SK-N-SH (cell line): Measurements from ENCODE around the gene MEOX1. TPM values are rescaled to one million over a fixed set of nuclear protein-coding genes. Genes with fewer than 3 reads are reported as not detected.

Experiments
- CTCF ChIA-PET: fragments of 300-600, 350-600 bp; formaldehyde crosslinking; extraction: SDS; loops from one replicate; lab custom pipeline; 2021; lab: Yijun Ruan, JAX
- POLR2A ChIA-PET: fragments of 350-600 bp; sonication (Branson Sonifier 250); formaldehyde crosslinking; extraction: SDS; loops from one replicate; lab custom pipeline; 2020; ENCODE audit warnings: antibody characterized with exemption, inconsistent platforms; lab: Yijun Ruan, JAX
- DNase-seq: peaks from one replicate; pipeline ENCODE4 v3.0.0; 2012
- H2AFZ ChIP-seq: fragments of 200-600 bp; sonication (generic); 2 replicates; pipeline ENCODE4 v1.8.1; 2016; ENCODE audit warnings: antibody characterized with exemption, mild to moderate bottlenecking, low read depth
- H3F3A ChIP-seq: fragments of 200-600 bp; sonication (generic); replicated peaks from 2 replicates; pipeline ENCODE3; 2016; ENCODE audit warnings: antibody characterized with exemption, mild to moderate bottlenecking; ENCODE audit not compliant: insufficient read depth
- H3K27ac ChIP-seq, 2 experiments: fragments of 200-500 bp in 1 of 2; fragments of 200-600 bp in 1 of 2; sonication (Bioruptor generic) in 1 of 2; sonication (generic), shearing (Covaris generic) in 1 of 2; 2 replicates each; pipeline versions ENCODE4 v1.5.1 to v1.6.1; 2014 to 2016; ENCODE audit warnings: low read depth in 2 of 2, inconsistent platforms in 1 of 2, low read length in 1 of 2, mild to moderate bottlenecking in 1 of 2, mixed read lengths in 1 of 2
- H3K27me3 ChIP-seq: fragments of 200-600 bp; sonication (generic), shearing (Covaris generic); 2 replicates; pipeline ENCODE4 v1.6.1; 2016; ENCODE audit warnings: mixed run types; ENCODE audit not compliant: insufficient read depth
- H3K36me3 ChIP-seq, 2 experiments: fragments of 200-500 bp in 1 of 2; fragments of 200-600 bp in 1 of 2; sonication (Bioruptor generic) in 1 of 2; sonication (generic) in 1 of 2; replicated peaks in 1 of 2; 2 replicates each; pipeline versions ENCODE3 to v1.5.1; 2014 to 2016; ENCODE audit warnings: low read length in 1 of 2, mild to moderate bottlenecking in 1 of 2; ENCODE audit not compliant: insufficient read depth in 2 of 2, control insufficient read depth in 1 of 2
- H3K4me1 ChIP-seq, 2 experiments: fragments of 200-500 bp in 1 of 2; fragments of 200-600 bp in 1 of 2; sonication (Bioruptor generic) in 1 of 2; sonication (generic), shearing (Covaris generic) in 1 of 2; 2 replicates each; pipeline versions ENCODE4 v1.5.1 to v1.6.1; 2014 to 2016; ENCODE audit warnings: low read depth in 1 of 2, low read length in 1 of 2, mixed run types in 1 of 2; ENCODE audit not compliant: insufficient read depth in 2 of 2, control insufficient read depth in 1 of 2
- H3K4me2 ChIP-seq: fragments of 200-600 bp; sonication (generic), shearing (Covaris generic); 2 replicates; pipeline ENCODE4 v1.6.1; 2017; ENCODE audit warnings: mixed run types
- H3K4me3 ChIP-seq, 2 experiments: fragments of 200-500 bp in 1 of 2; fragments of 200-600 bp in 1 of 2; sonication (Bioruptor generic) in 1 of 2; sonication (generic), shearing (Covaris generic) in 1 of 2; 2 replicates each; pipeline versions ENCODE4 v1.5.1 to v1.8.1; 2014 to 2016; ENCODE audit warnings: low read depth in 2 of 2, inconsistent platforms in 1 of 2, low read length in 1 of 2, mild to moderate bottlenecking in 1 of 2, mixed read lengths in 1 of 2, moderate library complexity in 1 of 2
- H3K79me2 ChIP-seq: fragments of 200-600 bp; sonication (generic); 2 replicates; pipeline ENCODE4 v1.8.1; 2017; ENCODE audit warnings: mild to moderate bottlenecking; ENCODE audit not compliant: insufficient read depth
- H3K9ac ChIP-seq: fragments of 200-600 bp; sonication (generic); 2 replicates; pipeline ENCODE4 v1.6.1; 2017; ENCODE audit warnings: mixed run types
- H3K9me2 ChIP-seq: fragments of 200-600 bp; sonication (generic); 2 replicates; pipeline ENCODE4 v1.6.1; 2017; ENCODE audit warnings: mixed run types
- H3K9me3 ChIP-seq: fragments of 200-600 bp; sonication (generic); 2 replicates; pipeline ENCODE4 v1.6.1; 2017; ENCODE audit warnings: mixed run types, mild to moderate bottlenecking, moderate library complexity
- H4K20me1 ChIP-seq: fragments of 200-600 bp; sonication (generic); 2 replicates; pipeline ENCODE4 v1.6.1; 2017; ENCODE audit warnings: mild to moderate bottlenecking, mixed run types; ENCODE audit not compliant: insufficient read depth
- CTCF ChIP-seq: fragments of 200-600 bp; sonication (generic); IDR thresholded peaks from 2 replicates; pipeline ENCODE4 v1.6.1; 2017; ENCODE audit warnings: antibody characterized with exemption, mild to moderate bottlenecking, moderate library complexity
- ELF1 ChIP-seq: IDR thresholded peaks from 2 replicates; pipeline ENCODE4 v1.4.0; 2012
- EP300 ChIP-seq, 2 experiments: IDR thresholded peaks; 2 replicates each; pipeline versions ENCODE4 v1.4.0 to v1.6.1; 2012; ENCODE audit warnings: borderline replicate concordance in 1 of 2, low read depth in 1 of 2, low read length in 1 of 2
- EZH2phosphoT487 ChIP-seq: fragments of 200-600 bp; sonication (generic); IDR thresholded peaks from 2 replicates; pipeline ENCODE4 v1.6.1; 2017; ENCODE audit warnings: low read depth, mixed run types, mild to moderate bottlenecking, antibody characterized with exemption, moderate library complexity, borderline replicate concordance
- FOSL2 ChIP-seq: IDR thresholded peaks from 2 replicates; pipeline ENCODE4 v1.4.0; 2012; ENCODE audit warnings: low read depth, mild to moderate bottlenecking, moderate library complexity, borderline replicate concordance
- FOXJ3 ChIP-seq: sonication (generic); formaldehyde crosslinking; IDR thresholded peaks from 2 replicates; pipeline ENCODE4 v1.5.1; 2020; ENCODE audit warnings: mild to moderate bottlenecking, missing genetic modification reagents
- FOXM1 ChIP-seq: IDR thresholded peaks from 2 replicates; pipeline ENCODE4 v1.4.0; 2012; ENCODE audit warnings: low read depth, mild to moderate bottlenecking
- JUND ChIP-seq: IDR thresholded peaks from 2 replicates; pipeline ENCODE4 v1.4.0; 2012
- MAX ChIP-seq: IDR thresholded peaks from 2 replicates; pipeline ENCODE4 v1.4.0; 2012; ENCODE audit warnings: low read depth
- MXI1 ChIP-seq: IDR thresholded peaks from 2 replicates; pipeline ENCODE4 v1.6.1; 2012; ENCODE audit warnings: mild to moderate bottlenecking, low read depth, low read length, improper control_type of control experiment
- NFIC ChIP-seq: IDR thresholded peaks from 2 replicates; pipeline ENCODE4 v1.4.0; 2012; ENCODE audit warnings: borderline replicate concordance
- RCOR1 ChIP-seq: fragments of 150-350 bp; IDR thresholded peaks from 2 replicates; pipeline ENCODE4 v1.6.1; 2017; ENCODE audit warnings: antibody characterized with exemption, low read length
- RFX5 ChIP-seq: IDR thresholded peaks from 2 replicates; pipeline ENCODE4 v1.6.1; 2012; ENCODE audit warnings: mild to moderate bottlenecking, improper control_type of control experiment, low read length
- TCF12 ChIP-seq: IDR thresholded peaks from 2 replicates; pipeline ENCODE4 v1.4.0; 2012
- USF1 ChIP-seq: IDR thresholded peaks from 2 replicates; pipeline ENCODE4 v1.4.0; 2012; ENCODE audit warnings: low read depth, borderline replicate concordance
- USF2 ChIP-seq: fragments of 150-350 bp; IDR thresholded peaks from 2 replicates; pipeline ENCODE4 v1.6.1; 2017; ENCODE audit warnings: antibody characterized with exemption, low read length, low read depth, borderline replicate concordance
- WGBS: methylation state at CpG from one replicate; pipeline ENCODE4 v1.1.6; 2017; ENCODE audit warnings: low lambda C conversion rate; 5-methylcytosine and 5-hydroxymethylcytosine counted together
- polyA plus RNA-seq, 3 experiments: library from polyadenylated mRNA; depleted of rRNA; stranded (reverse); fragments of >200 nt; gene quantifications; 2 replicates each; pipeline ENCODE4 v1.2.3, GENCODE V29; 2012
- TF ChIP-seq, protein P1 (sequence below): IDR thresholded peaks from 2 replicates; pipeline ENCODE4; 2012
- TF ChIP-seq, protein P2 (sequence below): IDR thresholded peaks from 2 replicates; pipeline ENCODE4 v1.4.0; 2012; ENCODE audit warnings: low read depth, borderline replicate concordance

MEOX1 gene
- polyA plus RNA-seq, 1 of the 3 experiments (the other 2 are of a cell fraction), result 0.05 TPM

DNA sequence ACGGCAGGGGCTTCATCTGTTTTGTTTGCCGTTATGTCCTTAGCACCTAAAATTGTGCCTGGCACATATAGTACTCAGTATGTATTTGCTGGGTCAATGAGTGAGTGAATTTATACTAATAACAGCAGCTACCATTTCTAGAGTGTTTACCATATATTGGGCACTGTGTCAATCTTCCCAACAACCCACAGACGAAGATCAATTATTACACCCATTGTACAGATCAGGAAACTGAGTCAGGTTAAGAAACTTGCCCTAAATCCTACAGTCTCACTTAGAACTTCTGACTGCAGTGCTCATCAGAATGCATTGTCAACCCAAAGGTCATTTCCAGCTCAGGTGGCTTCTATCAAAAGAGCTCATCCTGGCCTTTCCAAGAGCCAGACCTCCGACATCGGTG is 44.5 kb upstream of the MEOX1 start (continued):
- TF ChIP-seq FOXM1 (no peak), RFX5 (no peak), USF2 (no peak), ELF1 (no peak), TCF12 (no peak), JUND (no peak)

DNA sequence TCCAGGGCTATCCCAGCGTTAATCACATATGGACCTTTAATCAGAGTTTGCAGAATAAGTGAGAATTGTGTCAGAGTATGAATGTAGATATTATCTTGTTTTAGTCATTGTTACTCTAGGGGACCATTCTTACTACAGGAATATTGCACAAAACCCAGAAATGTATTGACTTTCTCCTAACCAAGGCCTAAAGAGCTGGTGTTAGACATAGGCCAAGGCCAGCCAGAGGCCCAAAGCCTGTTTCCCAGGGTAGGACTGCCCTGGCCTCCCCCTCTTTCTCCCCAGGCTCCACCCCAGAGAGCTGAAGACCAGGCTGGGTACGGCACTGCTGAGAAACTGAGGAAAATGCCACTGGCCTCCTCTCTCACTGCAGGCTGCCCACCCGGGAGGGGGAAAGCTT is 41.9 kb upstream of the MEOX1 start:
- Histone ChIP-seq H2AFZ (no peak overlapping the region), H3F3A (no peaks in the 10 kb centered on the region), H3K27me3 (no peaks in the 10 kb centered on the region), H3K79me2 (no peaks in the 10 kb centered on the region), H3K27ac (no peak overlapping the region), H3K4me1 (no peaks in the 10 kb centered on the region), H3K9me3 (no peaks in the 10 kb centered on the region), H3K4me3 (no peak overlapping the region), H3K36me3 (no peaks in the 10 kb centered on the region), H3K4me2 (no peak overlapping the region), H3K9me2 (no peaks in the 10 kb centered on the region), H4K20me1 (no peaks in the 10 kb centered on the region), H3K9ac (no peak overlapping the region)
- DNase-seq, result no peak
- WGBS, result 86% methylated on average over 2 of the region's 3 CpGs
- no peak for TF ChIP-seq EP300 (IDR thresholded peaks at IDR 0.05; ENCODE audit: borderline replicate concordance in 1 of 2, low read depth in 1 of 2, low read length in 1 of 2)
- TF ChIP-seq, protein P1, sequence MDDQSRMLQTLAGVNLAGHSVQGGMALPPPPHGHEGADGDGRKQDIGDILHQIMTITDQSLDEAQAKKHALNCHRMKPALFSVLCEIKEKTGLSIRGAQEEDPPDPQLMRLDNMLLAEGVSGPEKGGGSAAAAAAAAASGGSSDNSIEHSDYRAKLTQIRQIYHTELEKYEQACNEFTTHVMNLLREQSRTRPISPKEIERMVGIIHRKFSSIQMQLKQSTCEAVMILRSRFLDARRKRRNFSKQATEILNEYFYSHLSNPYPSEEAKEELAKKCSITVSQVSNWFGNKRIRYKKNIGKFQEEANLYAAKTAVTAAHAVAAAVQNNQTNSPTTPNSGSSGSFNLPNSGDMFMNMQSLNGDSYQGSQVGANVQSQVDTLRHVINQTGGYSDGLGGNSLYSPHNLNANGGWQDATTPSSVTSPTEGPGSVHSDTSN, result no peak
- TF ChIP-seq MAX, result no peak
- TF ChIP-seq USF2, result no peak
- TF ChIP-seq MXI1, result no peak
- TF ChIP-seq FOSL2, result no peak
- no peak for TF ChIP-seq FOXJ3 (CRISPR knock-in tag)
- TF ChIP-seq JUND, result no peak
- no peak for TF ChIP-seq NFIC
- TF ChIP-seq USF1, result no peak
- TF ChIP-seq EZH2phosphoT487, result no peak
- TF ChIP-seq, protein P2, sequence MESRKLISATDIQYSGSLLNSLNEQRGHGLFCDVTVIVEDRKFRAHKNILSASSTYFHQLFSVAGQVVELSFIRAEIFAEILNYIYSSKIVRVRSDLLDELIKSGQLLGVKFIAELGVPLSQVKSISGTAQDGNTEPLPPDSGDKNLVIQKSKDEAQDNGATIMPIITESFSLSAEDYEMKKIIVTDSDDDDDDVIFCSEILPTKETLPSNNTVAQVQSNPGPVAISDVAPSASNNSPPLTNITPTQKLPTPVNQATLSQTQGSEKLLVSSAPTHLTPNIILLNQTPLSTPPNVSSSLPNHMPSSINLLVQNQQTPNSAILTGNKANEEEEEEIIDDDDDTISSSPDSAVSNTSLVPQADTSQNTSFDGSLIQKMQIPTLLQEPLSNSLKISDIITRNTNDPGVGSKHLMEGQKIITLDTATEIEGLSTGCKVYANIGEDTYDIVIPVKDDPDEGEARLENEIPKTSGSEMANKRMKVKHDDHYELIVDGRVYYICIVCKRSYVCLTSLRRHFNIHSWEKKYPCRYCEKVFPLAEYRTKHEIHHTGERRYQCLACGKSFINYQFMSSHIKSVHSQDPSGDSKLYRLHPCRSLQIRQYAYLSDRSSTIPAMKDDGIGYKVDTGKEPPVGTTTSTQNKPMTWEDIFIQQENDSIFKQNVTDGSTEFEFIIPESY, result no peak
- TF ChIP-seq CTCF, result no peak
- no peak for TF ChIP-seq RCOR1
- ChIA-PET POLR2A (no interaction called here), CTCF (interaction anchor here (2.2 kb wide), 1 partner anchor 9 kb away, joined by 14 read pairs; no protein-coding TSS in a partner anchor)
